GM12892 (cell line): Measurements from ENCODE around the gene OPA3.
"Not testable (repeated sequence)": the region's sequence is repeated elsewhere in the genome, so short reads cannot be mapped to it uniquely, and the experiment has no call there.

Experiments
- POLR2A ChIP-seq: IDR thresholded peaks from 2 replicates; pipeline ENCODE4 v1.6.1; 2011; ENCODE audit warnings: low read depth, low read length, control low read depth
- POLR2AphosphoS5 ChIP-seq: IDR thresholded peaks from 2 replicates; pipeline ENCODE4 v1.6.1; 2011; ENCODE audit warnings: low read depth, low read length, control low read depth

- TF ChIP-seq POLR2A, POLR2AphosphoS5: not testable (repeated sequence)
Measured at GRCh38 chr19:45615056-45615455, 30.5 kb upstream of the OPA3 start.
